ENCODE data around the gene ZNF81.
"Not testable (repeated sequence)": the region's sequence is repeated elsewhere in the genome, so short reads cannot be mapped to it uniquely, and the experiment has no call there.

ZNF81 gene

DNA sequence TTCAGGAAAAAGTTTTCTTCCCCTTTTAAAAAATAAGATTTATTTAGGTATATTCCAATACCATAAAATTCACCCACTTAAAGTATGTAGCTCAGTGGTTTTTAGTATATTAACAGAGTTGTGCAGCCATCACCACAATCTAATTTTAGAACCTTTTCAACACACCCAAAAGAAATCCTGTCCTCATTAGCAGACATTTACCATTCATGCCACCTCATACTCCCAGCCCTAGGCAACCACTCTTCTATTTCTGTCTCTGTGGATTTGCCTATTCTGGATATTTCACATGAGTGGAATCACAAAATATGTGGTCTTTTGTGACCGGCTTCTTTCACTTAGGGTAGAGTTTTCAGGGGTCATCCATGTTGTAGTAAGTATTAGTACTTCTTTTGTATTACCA, 7.4 kb downstream of the ZNF81 start:
- no peak for DNase-seq (ENCODE audit: low read depth in 2 of 2)

GRCh38 chrX:47846040-47846439, 9.3 kb downstream of the ZNF81 start:
- no peak for DNase-seq (ENCODE audit: low read depth in 2 of 2)

DNA sequence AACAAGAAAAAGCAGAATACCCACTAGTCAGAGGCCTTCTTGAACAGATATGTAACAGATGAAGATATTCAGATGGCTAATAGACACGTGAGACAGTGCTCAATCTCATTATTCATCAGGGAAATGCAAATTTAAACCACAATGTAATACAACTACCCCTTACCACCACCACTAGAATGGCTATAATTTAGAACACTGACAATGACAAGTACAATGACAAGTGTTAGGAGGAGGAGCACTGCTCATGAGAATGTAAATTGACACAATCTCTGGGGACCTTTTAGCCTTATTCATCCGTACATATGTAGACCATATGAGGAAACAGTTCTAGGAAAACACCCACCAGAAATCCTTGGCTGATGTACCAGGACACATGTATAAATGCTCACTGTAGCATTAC, 13.1 kb downstream of the ZNF81 start:
- DNase-seq (ENCODE audit: low read depth in 2 of 2): no peak

DNA sequence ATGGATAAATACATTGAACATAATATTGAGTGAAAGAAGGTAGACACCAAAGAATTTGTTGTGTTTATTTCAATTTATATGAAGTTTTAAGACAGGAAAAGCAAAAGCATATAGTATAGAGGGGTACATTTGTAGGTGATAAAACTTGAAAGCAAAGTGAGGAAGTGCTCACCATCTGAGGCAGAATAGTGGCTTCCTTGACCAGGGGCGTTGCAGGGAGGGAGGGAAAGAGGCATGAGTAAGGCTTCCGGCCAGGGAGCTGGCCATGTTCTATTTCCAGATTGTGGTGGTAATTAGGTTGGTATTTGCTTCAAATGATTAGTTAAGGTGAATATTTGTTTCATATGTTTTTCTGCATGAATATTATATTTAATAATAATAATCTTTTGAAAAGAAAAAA, 13.7 kb downstream of the ZNF81 start:
- not testable (repeated sequence) for DNase-seq (ENCODE audit: low read depth in 2 of 2)

GRCh38 chrX:47850901-47851300, 14.2 kb downstream of the ZNF81 start:
- no peak for DNase-seq (ENCODE audit: low read depth in 2 of 2)

DNA sequence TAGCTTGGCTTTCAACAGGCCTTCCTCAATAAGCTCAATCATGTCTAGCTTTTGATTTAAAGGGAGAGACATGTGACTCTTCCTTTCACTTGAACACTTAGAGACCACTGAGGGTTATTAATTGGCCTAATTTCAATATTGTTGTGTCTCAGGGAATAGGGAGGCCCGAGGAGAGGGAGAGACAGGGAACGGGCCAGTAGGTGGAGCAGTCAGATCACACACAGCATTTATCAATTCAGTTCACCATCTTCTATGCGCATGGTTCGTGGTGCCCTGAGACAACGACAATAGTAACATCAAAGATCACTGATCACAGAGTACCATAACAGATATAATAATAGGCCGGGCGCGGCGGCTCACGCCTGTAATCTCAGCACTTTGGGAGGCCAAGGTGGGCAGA, 17.8 kb downstream of the ZNF81 start:
- no peak for DNase-seq (ENCODE audit: low read depth in 2 of 2)

DNA sequence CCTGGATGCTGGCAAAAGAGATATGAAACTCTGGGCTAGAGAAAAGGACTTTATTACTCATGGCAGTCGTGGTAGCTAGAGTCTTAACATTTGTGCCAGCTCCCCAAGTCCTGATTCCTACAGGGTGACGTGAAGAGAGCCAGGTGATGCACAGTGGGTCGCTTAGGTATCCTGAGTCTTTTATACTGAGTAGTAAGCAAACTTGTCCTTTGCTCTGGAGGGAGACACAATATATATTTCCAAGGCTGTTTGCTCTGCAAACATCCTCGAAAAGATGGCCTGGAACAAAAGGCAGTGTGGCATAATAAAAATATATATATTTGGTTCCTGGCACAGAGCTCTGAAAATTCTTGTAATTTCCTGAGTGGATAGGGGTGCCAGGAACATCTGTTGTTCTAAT, 23.0 kb downstream of the ZNF81 start:
- no peak for DNase-seq (ENCODE audit: low read depth in 2 of 2)

DNA sequence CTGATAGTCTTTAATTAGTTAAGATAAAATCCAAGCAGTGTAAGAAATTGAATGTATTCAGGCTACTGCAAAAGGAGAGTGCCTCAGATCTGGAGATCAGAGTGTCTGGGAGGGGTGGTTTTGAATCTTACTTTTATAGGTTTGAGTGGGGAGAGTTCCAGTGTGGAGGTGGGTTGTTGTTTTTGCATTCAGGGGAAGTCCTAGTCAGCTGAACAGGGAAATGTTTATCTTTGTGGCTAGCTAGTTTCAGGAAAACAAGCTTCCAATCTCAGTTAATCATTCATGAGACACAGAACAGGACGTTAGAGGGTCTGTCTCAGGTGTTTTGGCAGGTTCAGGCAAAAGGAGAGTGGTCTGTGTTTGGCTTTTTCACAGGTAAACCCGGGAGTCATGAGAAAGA, 26.0 kb downstream of the ZNF81 start:
- no peak for DNase-seq (ENCODE audit: low read depth in 2 of 2)

GRCh38 chrX:47863187-47863586, 26.5 kb downstream of the ZNF81 start:
- no peak for DNase-seq (ENCODE audit: low read depth in 2 of 2)

DNA sequence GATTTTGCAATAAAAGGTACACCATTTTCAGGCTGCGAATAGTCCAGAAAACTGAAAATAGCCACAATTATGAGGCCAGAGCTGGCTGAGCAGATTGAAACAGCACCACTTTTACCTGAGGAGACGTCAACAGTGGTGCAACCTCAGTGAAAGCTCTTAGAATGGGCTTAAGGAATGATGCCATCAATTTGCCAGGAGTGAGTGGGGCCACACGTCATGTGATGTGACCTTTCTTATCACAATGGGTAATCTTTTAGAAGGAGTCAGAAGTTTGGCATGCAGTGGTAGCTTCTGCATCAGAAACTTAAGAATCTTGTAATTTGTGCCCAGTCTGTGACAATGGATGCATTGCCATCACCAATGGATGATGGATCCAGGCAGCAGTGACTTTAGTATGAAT, 27.6 kb downstream of the ZNF81 start:
- DNase-seq (ENCODE audit: low read depth in 2 of 2): no peak

DNA sequence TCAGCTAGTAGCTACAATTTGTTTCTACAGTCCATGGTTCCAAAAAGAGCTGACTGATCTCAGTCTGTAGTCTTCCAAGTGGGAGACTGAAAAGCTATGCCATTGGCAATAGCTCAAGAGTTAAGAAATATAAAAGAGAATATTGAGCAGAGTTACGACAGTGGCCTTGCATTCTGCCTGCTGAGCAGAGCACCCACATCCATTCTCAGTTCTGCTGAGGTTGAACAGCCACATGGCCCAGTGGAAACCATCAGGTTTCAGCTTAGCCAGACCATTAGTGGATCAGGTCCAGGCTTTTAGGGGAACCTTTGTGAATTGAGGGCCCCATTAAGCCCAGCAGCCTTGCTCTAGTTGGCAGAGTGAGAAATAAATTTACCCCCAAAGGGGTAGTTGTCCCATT, 28.1 kb downstream of the ZNF81 start:
- DNase-seq (ENCODE audit: low read depth in 2 of 2): no peak

- no peak for DNase-seq (ENCODE audit: low read depth in 2 of 2)
Observed at GRCh38 chrX:47873123-47873522, 36.4 kb downstream of the ZNF81 start.

DNA sequence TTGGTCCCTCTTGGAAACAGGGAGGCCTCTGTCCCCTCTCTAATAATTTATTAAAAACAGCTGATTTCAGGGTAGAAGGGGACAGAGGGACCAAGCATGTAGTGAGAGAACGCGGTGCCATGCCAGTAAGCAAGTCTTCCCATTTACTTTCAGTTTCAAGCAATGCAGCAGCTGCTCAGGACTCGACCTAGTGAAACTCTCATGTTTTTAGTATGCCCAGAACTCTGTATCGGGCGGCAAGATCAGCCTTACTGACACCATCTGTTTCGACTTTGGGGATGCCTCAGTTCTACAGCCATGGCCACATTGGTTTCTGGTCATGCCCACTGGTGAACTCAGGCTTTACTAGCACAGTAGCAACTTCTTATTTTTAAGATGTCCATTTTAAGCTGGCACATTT, 40.6 kb downstream of the ZNF81 start:
- no peak for DNase-seq (ENCODE audit: low read depth in 2 of 2)

- no peak for DNase-seq (ENCODE audit: low read depth in 2 of 2)
Observed at GRCh38 chrX:47878198-47878597, 41.5 kb downstream of the ZNF81 start.

- DNase-seq (ENCODE audit: low read depth in 2 of 2): no peak
Observed at GRCh38 chrX:47879463-47879862, 42.8 kb downstream of the ZNF81 start.

- no peak for DNase-seq (ENCODE audit: low read depth in 2 of 2)
Observed at GRCh38 chrX:47880927-47881326, 44.2 kb downstream of the ZNF81 start.

- DNase-seq (ENCODE audit: low read depth in 2 of 2): no peak
Observed at GRCh38 chrX:47885501-47885900, 48.8 kb downstream of the ZNF81 start.

DNA sequence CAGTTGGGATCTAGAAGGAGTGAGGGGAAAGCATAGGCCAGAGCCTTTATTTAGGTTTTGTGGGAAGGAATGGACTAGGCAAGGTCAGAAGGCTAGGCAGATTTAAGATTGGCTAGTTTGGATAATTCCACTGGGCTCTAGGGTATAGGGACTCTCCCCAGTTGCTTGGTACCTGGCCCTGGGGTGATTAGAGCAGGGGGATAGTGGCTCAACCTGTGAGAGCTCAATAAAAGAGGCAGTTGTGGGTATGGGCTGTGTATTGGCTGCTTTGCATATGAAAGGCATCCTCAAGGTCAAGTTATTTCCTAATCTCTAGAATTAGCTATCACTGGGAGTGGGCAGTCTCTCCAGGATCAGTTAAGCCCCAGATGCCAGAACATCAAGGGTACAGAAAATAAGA, 61.3 kb downstream of the ZNF81 start:
- no peak for DNase-seq (ENCODE audit: low read depth in 2 of 2)

GRCh38 chrX:47900833-47901232, 64.1 kb downstream of the ZNF81 start:
- no peak for DNase-seq (ENCODE audit: low read depth in 2 of 2)

GRCh38 chrX:47902161-47902560, 65.5 kb downstream of the ZNF81 start:
- DNase-seq (ENCODE audit: low read depth in 2 of 2): no peak

DNA sequence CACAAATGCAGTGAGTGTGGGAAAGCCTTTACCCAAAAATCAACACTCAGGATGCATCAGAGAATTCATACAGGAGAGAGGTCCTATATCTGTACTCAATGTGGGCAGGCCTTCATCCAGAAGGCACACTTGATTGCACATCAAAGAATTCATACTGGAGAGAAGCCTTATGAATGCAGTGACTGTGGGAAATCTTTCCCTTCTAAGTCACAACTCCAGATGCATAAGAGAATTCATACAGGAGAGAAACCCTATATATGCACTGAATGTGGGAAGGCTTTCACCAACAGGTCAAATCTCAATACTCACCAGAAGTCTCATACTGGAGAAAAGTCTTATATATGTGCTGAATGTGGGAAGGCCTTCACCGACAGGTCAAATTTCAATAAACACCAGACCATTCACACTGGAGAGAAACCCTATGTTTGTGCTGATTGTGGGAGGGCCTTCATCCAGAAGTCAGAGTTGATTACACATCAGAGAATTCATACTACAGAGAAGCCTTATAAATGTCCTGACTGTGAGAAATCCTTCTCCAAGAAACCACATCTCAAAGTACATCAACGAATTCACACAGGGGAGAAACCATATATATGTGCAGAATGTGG, 79.3 kb downstream of the ZNF81 start:
- DNase-seq (ENCODE audit: low read depth in 2 of 2): no peak

DNA sequence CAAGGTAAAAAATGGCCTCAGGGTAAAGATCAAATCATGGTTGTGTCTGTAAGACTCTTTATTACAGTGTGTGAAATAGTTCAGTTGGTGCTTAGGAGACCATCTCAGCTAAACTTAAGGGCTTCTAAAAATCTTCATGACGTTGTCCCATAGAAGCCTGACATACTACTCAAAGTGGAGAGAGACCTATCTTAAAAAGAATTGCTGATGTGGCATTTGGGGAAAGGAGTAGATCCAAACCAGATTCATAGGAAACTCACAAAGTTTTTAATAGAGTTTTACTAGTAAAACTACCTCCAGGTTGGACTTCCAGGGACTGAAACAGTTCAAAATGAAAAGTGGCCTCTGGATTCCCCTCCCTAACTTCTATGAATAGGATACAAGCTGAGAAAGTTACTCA, 81.6 kb downstream of the ZNF81 start:
- DNase-seq (ENCODE audit: low read depth in 2 of 2): no peak

DNA sequence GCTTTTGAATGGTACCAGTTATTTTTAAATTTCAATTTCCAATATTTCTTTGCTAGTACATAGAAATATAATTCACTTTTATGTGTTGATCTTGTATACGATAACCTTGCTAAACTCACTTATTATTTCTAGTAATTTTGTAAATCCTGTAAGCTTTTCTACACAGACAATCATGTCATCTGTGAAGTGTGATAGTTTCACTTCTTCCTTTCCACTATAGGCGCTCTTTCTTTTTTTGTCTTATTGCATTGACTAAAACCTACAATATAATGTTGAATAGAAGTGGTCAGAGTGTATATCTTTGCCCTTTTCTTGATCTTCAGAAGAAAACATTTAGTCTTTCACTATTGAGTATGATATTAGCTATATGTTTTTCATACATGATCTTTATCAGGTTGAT, 90.5 kb downstream of the ZNF81 start:
- DNase-seq (ENCODE audit: low read depth in 2 of 2): no peak

- DNase-seq (ENCODE audit: low read depth in 2 of 2): not testable (repeated sequence)
Observed at GRCh38 chrX:47931970-47932369, 95.3 kb downstream of the ZNF81 start.

- no peak for DNase-seq (ENCODE audit: low read depth in 2 of 2)
Observed at GRCh38 chrX:47933946-47934345, 97.2 kb downstream of the ZNF81 start.
